K562 treated with DMSO at 1 percent for 24 hours (cell line): ENCODE data around the gene C1orf198. TPM values are rescaled to one million over a fixed set of nuclear protein-coding genes. Genes with fewer than 3 reads are reported as not detected.

ENCODE experiments used
- total RNA-seq: library from RNA; unstranded; fragments of 300-600 nt; gene quantifications from 2 replicates; pipeline ENCODE4 v1.2.3, GENCODE V29; 2022; ENCODE audit warnings: low read depth; ENCODE audit not compliant: insufficient read depth

Gene C1orf198, protein sequence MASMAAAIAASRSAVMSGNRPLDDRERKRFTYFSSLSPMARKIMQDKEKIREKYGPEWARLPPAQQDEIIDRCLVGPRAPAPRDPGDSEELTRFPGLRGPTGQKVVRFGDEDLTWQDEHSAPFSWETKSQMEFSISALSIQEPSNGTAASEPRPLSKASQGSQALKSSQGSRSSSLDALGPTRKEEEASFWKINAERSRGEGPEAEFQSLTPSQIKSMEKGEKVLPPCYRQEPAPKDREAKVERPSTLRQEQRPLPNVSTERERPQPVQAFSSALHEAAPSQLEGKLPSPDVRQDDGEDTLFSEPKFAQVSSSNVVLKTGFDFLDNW
- 7.1 and 7.5 TPM in 2 replicates for total RNA-seq

GRCh38 chr1:230867903-230868735 is at the start of gene C1orf198:
Gene C1orf198 (minus strand): TSS chr1:230868521. CDS start chr1:230868512, 9 bp downstream.

Other genes with a start within 250 kb of the C1orf198 start
- gene COG2, start 226.0 kb downstream of the C1orf198 start, total RNA-seq: 19.6 and 21.3 TPM in 2 replicates
- gene AGT, start 154.4 kb downstream of the C1orf198 start, total RNA-seq: 0.15 TPM in 1 of 2 replicates, not detected in the other
- not detected in 2 replicates for gene CAPN9, start 121.1 kb downstream of the C1orf198 start, total RNA-seq
- gene TTC13, start 110.3 kb upstream of the C1orf198 start, total RNA-seq: 4.2 and 4.8 TPM in 2 replicates
- gene ARV1, start 110.6 kb upstream of the C1orf198 start, total RNA-seq: 41.2 and 50.2 TPM in 2 replicates
- gene FAM89A, start 171.7 kb upstream of the C1orf198 start, total RNA-seq: 75.4 and 98.3 TPM in 2 replicates